ENCODE measurements around the gene SPATA4.

DNA sequence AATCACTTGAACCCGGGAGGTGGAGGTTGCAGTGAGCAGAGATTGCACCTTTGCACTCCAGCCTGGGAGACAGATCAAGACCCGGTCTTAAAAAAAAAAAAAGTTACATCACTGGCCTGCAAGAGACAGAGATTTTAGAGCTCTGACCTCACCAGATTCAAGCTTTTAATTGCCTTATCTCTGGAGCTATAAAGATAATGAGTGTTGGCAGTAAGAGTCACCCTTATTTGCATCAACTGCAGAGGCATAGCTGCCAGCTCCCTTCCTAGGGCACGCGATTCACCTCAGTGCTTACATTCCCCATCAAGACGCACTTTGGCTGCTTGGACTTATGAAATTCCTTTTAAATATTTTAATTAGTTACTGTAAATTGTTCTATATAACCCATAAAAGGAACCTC, 12.5 kb upstream of the SPATA4 start:
- TF ChIP-seq, protein P1, sequence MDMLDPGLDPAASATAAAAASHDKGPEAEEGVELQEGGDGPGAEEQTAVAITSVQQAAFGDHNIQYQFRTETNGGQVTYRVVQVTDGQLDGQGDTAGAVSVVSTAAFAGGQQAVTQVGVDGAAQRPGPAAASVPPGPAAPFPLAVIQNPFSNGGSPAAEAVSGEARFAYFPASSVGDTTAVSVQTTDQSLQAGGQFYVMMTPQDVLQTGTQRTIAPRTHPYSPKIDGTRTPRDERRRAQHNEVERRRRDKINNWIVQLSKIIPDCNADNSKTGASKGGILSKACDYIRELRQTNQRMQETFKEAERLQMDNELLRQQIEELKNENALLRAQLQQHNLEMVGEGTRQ (IDR thresholded peaks at IDR 0.05; ENCODE audit: low read depth, low read length): no peak
- TF ChIP-seq POLR2A (IDR thresholded peaks at IDR 0.05; ENCODE audit: low read depth, low read length) (no peak), MXI1 (IDR thresholded peaks at IDR 0.05; ENCODE audit: borderline replicate concordance, low read depth, low read length) (no peak), RAD21 (IDR thresholded peaks at IDR 0.05; ENCODE audit: low read length) (no peak), SMC3 (IDR thresholded peaks at IDR 0.05; ENCODE audit: low read depth, low read length) (no peak), RFX5 (IDR thresholded peaks at IDR 0.05; ENCODE audit: low read depth, low read length) (no peak), MAZ (IDR thresholded peaks at IDR 0.05; ENCODE audit: borderline replicate concordance, low read depth, low read length) (no peak)
- TF ChIP-seq, protein P2, sequence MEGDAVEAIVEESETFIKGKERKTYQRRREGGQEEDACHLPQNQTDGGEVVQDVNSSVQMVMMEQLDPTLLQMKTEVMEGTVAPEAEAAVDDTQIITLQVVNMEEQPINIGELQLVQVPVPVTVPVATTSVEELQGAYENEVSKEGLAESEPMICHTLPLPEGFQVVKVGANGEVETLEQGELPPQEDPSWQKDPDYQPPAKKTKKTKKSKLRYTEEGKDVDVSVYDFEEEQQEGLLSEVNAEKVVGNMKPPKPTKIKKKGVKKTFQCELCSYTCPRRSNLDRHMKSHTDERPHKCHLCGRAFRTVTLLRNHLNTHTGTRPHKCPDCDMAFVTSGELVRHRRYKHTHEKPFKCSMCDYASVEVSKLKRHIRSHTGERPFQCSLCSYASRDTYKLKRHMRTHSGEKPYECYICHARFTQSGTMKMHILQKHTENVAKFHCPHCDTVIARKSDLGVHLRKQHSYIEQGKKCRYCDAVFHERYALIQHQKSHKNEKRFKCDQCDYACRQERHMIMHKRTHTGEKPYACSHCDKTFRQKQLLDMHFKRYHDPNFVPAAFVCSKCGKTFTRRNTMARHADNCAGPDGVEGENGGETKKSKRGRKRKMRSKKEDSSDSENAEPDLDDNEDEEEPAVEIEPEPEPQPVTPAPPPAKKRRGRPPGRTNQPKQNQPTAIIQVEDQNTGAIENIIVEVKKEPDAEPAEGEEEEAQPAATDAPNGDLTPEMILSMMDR (conservative IDR thresholded peaks at IDR 0.05; ENCODE audit: low read depth, low read length): no peak
- TF ChIP-seq, protein P3, sequence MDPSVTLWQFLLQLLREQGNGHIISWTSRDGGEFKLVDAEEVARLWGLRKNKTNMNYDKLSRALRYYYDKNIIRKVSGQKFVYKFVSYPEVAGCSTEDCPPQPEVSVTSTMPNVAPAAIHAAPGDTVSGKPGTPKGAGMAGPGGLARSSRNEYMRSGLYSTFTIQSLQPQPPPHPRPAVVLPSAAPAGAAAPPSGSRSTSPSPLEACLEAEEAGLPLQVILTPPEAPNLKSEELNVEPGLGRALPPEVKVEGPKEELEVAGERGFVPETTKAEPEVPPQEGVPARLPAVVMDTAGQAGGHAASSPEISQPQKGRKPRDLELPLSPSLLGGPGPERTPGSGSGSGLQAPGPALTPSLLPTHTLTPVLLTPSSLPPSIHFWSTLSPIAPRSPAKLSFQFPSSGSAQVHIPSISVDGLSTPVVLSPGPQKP (IDR thresholded peaks at IDR 0.05; ENCODE audit: borderline replicate concordance, low read depth, low read length): no peak
